IMR-90 (cell line): Measurements from ENCODE around the gene ELF2. TPM values are rescaled to one million over a fixed set of nuclear protein-coding genes. Genes with fewer than 3 reads are reported as not detected.

ENCODE experiments used
- ATAC-seq: fragments of 200-7000 bp; cut with Tn5 transposase; 2 replicates; pipeline ENCODE4 v1.9.1; 2020; ENCODE audit warnings: low read depth, mild to moderate bottlenecking, moderate library complexity
- BruUV-seq: library from RNA; stranded (reverse); fragments of 400-500 nt; replicated peaks from 2 replicates; lab custom pipeline; 2021; lab: Mats Ljungman, UMichigan
- CTCF ChIA-PET: fragments of 300-600 bp; formaldehyde crosslinking; extraction: SDS; loops from one replicate; lab custom pipeline; 2021; ENCODE audit warnings: antibody characterized with exemption; lab: Yijun Ruan, JAX
- POLR2A ChIA-PET: fragments of 300-600 bp; sonication (Branson Sonifier 250); formaldehyde crosslinking; loops from one replicate; lab custom pipeline; 2022; ENCODE audit warnings: antibody characterized with exemption; ENCODE audit not compliant: unreplicated experiment; lab: Charles Lee
- DNase-seq: peaks from one replicate; pipeline ENCODE4 v3.0.0; 2013
- H2AFZ ChIP-seq: replicated peaks from 2 replicates; pipeline ENCODE3; 2013; ENCODE audit warnings: low read length, mild to moderate bottlenecking; ENCODE audit not compliant: poor library complexity
- H2AK5ac ChIP-seq: 2 replicates; pipeline ENCODE4 v1.6.1; 2013; ENCODE audit warnings: low read depth, low read length, inconsistent platforms
- H2AK9ac ChIP-seq: replicated peaks from 2 replicates; pipeline ENCODE3; 2013; ENCODE audit warnings: mild to moderate bottlenecking, low read depth, low read length, moderate library complexity; ENCODE audit not compliant: poor library complexity
- H2BK120ac ChIP-seq: 2 replicates; pipeline ENCODE4 v1.6.1; 2013; ENCODE audit warnings: low read depth, low read length, inconsistent platforms
- H2BK15ac ChIP-seq: 3 replicates; pipeline ENCODE4 v1.6.1; 2013; ENCODE audit warnings: low read depth, low read length, inconsistent platforms
- H2BK20ac ChIP-seq: 2 replicates; pipeline ENCODE4 v1.6.1; 2013; ENCODE audit warnings: low read depth, mild to moderate bottlenecking, inconsistent platforms, low read length, moderate library complexity
- H2BK5ac ChIP-seq: 2 replicates; pipeline ENCODE4 v1.6.1; 2013; ENCODE audit warnings: mild to moderate bottlenecking, low read depth, low read length, inconsistent platforms; ENCODE audit not compliant: poor library complexity, severe bottlenecking
- H3K14ac ChIP-seq: replicated peaks from 2 replicates; pipeline ENCODE4 v1.6.1; 2013; ENCODE audit warnings: low read depth, low read length, inconsistent platforms
- H3K18ac ChIP-seq: 2 replicates; pipeline ENCODE4 v1.6.1; 2013; ENCODE audit warnings: low read depth, low read length, control low read depth
- H3K23ac ChIP-seq: 2 replicates; pipeline ENCODE4 v1.6.1; 2013; ENCODE audit warnings: low read depth, low read length, inconsistent platforms
- H3K27ac ChIP-seq: 2 replicates; pipeline ENCODE4 v1.5.1; 2013; ENCODE audit warnings: mild to moderate bottlenecking, control low read depth, low read length; ENCODE audit not compliant: insufficient read depth
- H3K27me3 ChIP-seq: 2 replicates; pipeline ENCODE4 v1.6.1; 2013; ENCODE audit warnings: low read length; ENCODE audit not compliant: control insufficient read depth, insufficient read depth
- H3K36me3 ChIP-seq: 2 replicates; pipeline ENCODE4 v1.6.1; 2013; ENCODE audit warnings: low read length, mixed read lengths; ENCODE audit not compliant: control insufficient read depth, insufficient read depth
- H3K4ac ChIP-seq: 2 replicates; pipeline ENCODE4 v1.6.1; 2013; ENCODE audit warnings: low read depth, low read length, inconsistent platforms
- H3K4me1 ChIP-seq: 2 replicates; pipeline ENCODE4 v1.6.1; 2013; ENCODE audit warnings: low read length, mixed read lengths; ENCODE audit not compliant: control insufficient read depth, insufficient read depth
- H3K4me2 ChIP-seq: 2 replicates; pipeline ENCODE4 v1.6.1; 2013; ENCODE audit warnings: low read depth, mild to moderate bottlenecking, control low read depth, low read length, moderate library complexity
- H3K4me3 ChIP-seq: 2 replicates; pipeline ENCODE4 v1.5.1; 2013; ENCODE audit warnings: low read depth, mild to moderate bottlenecking, control low read depth, low read length, moderate library complexity; ENCODE audit not compliant: insufficient read depth
- H3K56ac ChIP-seq: 2 replicates; pipeline ENCODE4 v1.6.1; 2013; ENCODE audit warnings: low read length, inconsistent platforms; ENCODE audit not compliant: insufficient read depth; ENCODE audit errors: extremely low read depth
- H3K79me1 ChIP-seq, 2 experiments: 2 replicates each; pipeline ENCODE4 v1.6.1; 2013; ENCODE audit warnings: low read length in 2 of 2, inconsistent platforms in 1 of 2, low read depth in 1 of 2
- H3K9ac ChIP-seq: 2 replicates; pipeline ENCODE4 v1.6.1; 2013; ENCODE audit warnings: low read depth, low read length, control low read depth
- H3K9me1 ChIP-seq: 2 replicates; pipeline ENCODE4 v1.6.1; 2013; ENCODE audit warnings: low read length, inconsistent platforms; ENCODE audit not compliant: insufficient read depth
- H3K9me3 ChIP-seq: 2 replicates; pipeline ENCODE4 v1.6.1; 2013; ENCODE audit warnings: low read length; ENCODE audit not compliant: control insufficient read depth, insufficient read depth
- H4K20me1 ChIP-seq: 2 replicates; pipeline ENCODE4 v1.6.1; 2013; ENCODE audit warnings: low read length, inconsistent platforms; ENCODE audit not compliant: insufficient read depth
- H4K5ac ChIP-seq: 2 replicates; pipeline ENCODE4 v1.6.1; 2013; ENCODE audit warnings: mild to moderate bottlenecking, low read depth, low read length, control low read depth
- H4K8ac ChIP-seq, 2 experiments: 2 replicates each; pipeline ENCODE4 v1.6.1; 2013; ENCODE audit warnings: low read depth in 2 of 2, low read length in 2 of 2, control low read depth in 1 of 2, inconsistent platforms in 1 of 2
- H4K91ac ChIP-seq: 2 replicates; pipeline ENCODE4 v1.6.1; 2013; ENCODE audit warnings: low read depth, low read length, inconsistent platforms; ENCODE audit not compliant: insufficient read depth
- BHLHE40 ChIP-seq: fragments of 150-350 bp; IDR thresholded peaks from 2 replicates; pipeline ENCODE4 v1.6.1; 2016; ENCODE audit warnings: mild to moderate bottlenecking, low read depth, low read length
- CEBPB ChIP-seq: IDR thresholded peaks from 2 replicates; pipeline ENCODE4 v1.6.1; 2012; ENCODE audit warnings: low read depth, low read length, improper control_type of control experiment
- FOS ChIP-seq: fragments of 150-350 bp; IDR thresholded peaks from 2 replicates; pipeline ENCODE4 v1.6.1; 2016; ENCODE audit warnings: low read depth, low read length
- MAFK ChIP-seq: IDR thresholded peaks from 2 replicates; pipeline ENCODE4 v1.6.1; 2012; ENCODE audit warnings: low read depth, low read length, improper control_type of control experiment
- MAZ ChIP-seq: IDR thresholded peaks from 2 replicates; pipeline ENCODE4 v1.6.1; 2012; ENCODE audit warnings: low read depth, mild to moderate bottlenecking, low read length, improper control_type of control experiment, moderate library complexity, borderline replicate concordance
- MXI1 ChIP-seq: IDR thresholded peaks from 2 replicates; pipeline ENCODE4 v1.6.1; 2012; ENCODE audit warnings: low read depth, mild to moderate bottlenecking, low read length, moderate library complexity, borderline replicate concordance
- NFE2L2 ChIP-seq: fragments of 150-350 bp; IDR thresholded peaks from 2 replicates; pipeline ENCODE4 v1.6.1; 2016; ENCODE audit warnings: low read depth, mild to moderate bottlenecking, low read length
- RAD21 ChIP-seq: IDR thresholded peaks from 2 replicates; pipeline ENCODE4 v1.6.1; 2012; ENCODE audit warnings: low read length, improper control_type of control experiment
- RFX5 ChIP-seq: IDR thresholded peaks from 2 replicates; pipeline ENCODE4 v1.8.0; 2012; ENCODE audit warnings: low read depth, mild to moderate bottlenecking, low read length, moderate library complexity
- SMC3 ChIP-seq: fragments of 150-350 bp; IDR thresholded peaks from 2 replicates; pipeline ENCODE4 v1.6.1; 2016; ENCODE audit warnings: low read depth, mild to moderate bottlenecking, antibody characterized with exemption, low read length, moderate library complexity
- WGBS, 2 experiments: methylation state at CpG; one replicate each; pipeline versions ENCODE4 v1.1.5 to v1.1.7; 2013; ENCODE audit warnings: missing lambda C conversion rate in 2 of 2; ENCODE audit not compliant: insufficient read length in 1 of 2; ENCODE audit errors: extremely low coverage in 2 of 2; 5-methylcytosine and 5-hydroxymethylcytosine counted together
- dilution Hi-C: fragments of 300-500 bp; cut with HindIII; formaldehyde crosslinking; loops from one replicate; pipeline ENCODE4 v1.14.3; 2018; ENCODE audit warnings: low sequenced_read_pairs; ENCODE audit not compliant: unreplicated experiment
- in situ Hi-C: fragments of 300-500 bp; cut with MboI; formaldehyde crosslinking; loops from 3 replicates; pipeline ENCODE4 v1.14.3; 2019; ENCODE audit warnings: low sequenced_read_pairs, inconsistent platforms, mixed read lengths
- intact Hi-C: fragments of 100-400 bp; cut with micrococcal nuclease; formaldehyde crosslinking; loops from 2 replicates; pipeline ENCODE4 v1.10.0; 2022
- polyA plus RNA-seq, 3 experiments: library from polyadenylated mRNA; depleted of rRNA; stranded (reverse); fragments of >200 nt; gene quantifications; 2 replicates each; pipeline ENCODE4 v1.2.3, GENCODE V29; 2012; ENCODE audit warnings: low replicate concordance in 1 of 3
- total RNA-seq: library from RNA; depleted of rRNA; stranded (reverse); fragments of >200 nt; gene quantifications from 2 replicates; pipeline ENCODE4 v1.2.3, GENCODE V29; 2012
- TF ChIP-seq, protein P1 (sequence below): conservative IDR thresholded peaks from 2 replicates; pipeline ENCODE4 v1.5.1; 2012; ENCODE audit warnings: mild to moderate bottlenecking, low read depth, low read length, improper control_type of control experiment
- TF ChIP-seq, protein P2 (sequence below): fragments of 150-350 bp; IDR thresholded peaks from 2 replicates; pipeline ENCODE4 v1.6.1; 2017; ENCODE audit warnings: mild to moderate bottlenecking, antibody characterized with exemption, low read length, low read depth
- TF ChIP-seq, protein P3 (sequence below): fragments of 150-350 bp; IDR thresholded peaks from 2 replicates; pipeline ENCODE4 v1.6.1; 2016; ENCODE audit warnings: low read depth, mild to moderate bottlenecking, low read length, moderate library complexity, borderline replicate concordance

Gene ELF2
- total and polyA plus RNA-seq, 2 of the 4 experiments (the other 2 are of a cell fraction), result 14.5 to 42.3 TPM

DNA sequence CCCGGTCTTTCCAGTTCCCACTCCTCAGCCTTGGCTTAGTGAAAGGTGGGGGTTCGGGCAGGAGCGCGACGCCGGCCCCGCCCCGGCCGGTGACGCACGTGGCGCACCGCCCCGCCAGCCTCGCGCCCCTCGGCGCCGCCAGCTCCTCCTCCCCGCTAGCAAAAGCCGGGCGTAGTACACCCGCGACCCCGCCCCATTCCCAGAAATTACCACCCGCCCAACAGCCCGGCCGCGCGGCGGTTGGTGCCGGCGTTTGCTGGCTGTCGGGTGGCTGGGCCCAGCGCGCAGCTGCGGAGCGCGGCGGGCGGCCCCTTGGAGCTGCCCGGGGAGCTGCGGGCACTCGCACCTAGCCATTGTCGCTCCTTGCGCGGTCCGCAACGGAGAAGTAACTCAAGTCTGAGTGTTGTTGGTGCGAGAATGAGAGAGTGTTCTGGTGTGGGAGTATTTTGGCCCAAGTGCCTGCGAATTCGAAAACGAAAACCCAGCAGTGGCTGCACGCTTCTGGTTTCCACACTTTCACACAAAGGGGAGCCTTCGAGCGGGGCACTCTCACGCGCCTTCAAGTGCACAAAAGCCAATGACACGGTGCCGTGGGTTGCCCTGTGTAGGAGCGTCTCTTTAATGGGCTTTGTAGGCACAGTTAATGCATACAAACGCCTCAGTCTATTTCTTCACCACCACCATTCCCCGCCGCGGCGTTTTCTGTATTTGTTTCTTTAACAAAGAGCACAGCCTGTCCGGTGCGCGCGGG lies 1.0 kb upstream of the ELF2 start:
- Histone ChIP-seq H3K9me1 (no peaks in the 10 kb centered on the region), H2BK15ac (peak overlapping the region; percentile 38; the same call in 1 of the 3 replicates), H3K18ac (peak overlapping the region; percentile 36), H3K56ac (peak overlapping the region; percentile 33; the same call in 1 of the 2 replicates), H2BK5ac (peak overlapping the region; percentile 43), H3K36me3 (no peaks in the 10 kb centered on the region), H2AK9ac (peak overlapping the region; percentile 34), H3K9ac (peak overlapping the region; percentile 72), H3K4ac (peak overlapping the region; percentile 75), H3K14ac (peak overlapping the region; percentile 64; the same call in 1 of the 2 replicates), H3K27me3 (no peaks in the 10 kb centered on the region), H4K5ac (0 out of 2 replicates have a peak overlapping the region, but pooled peaks have one; percentile 18), H2BK120ac (peak overlapping the region; percentile 64), H3K4me2 (peak overlapping the region; percentile 93), H2BK20ac (no peak overlapping the region), H4K20me1 (peaks cover 14% of the 10 kb centered on the region), H4K91ac (no peak overlapping the region), H4K8ac (peak overlapping the region in 1 of 2 experiments; percentile 39; a peak in 2 of 4 replicates), H2AFZ (peak overlapping the region; percentile 89), H3K79me1 (peaks cover 6 to 19% of the 10 kb centered on the region in 2 experiments), H3K4me1 (peaks cover 2% of the 10 kb centered on the region; the same call in 1 of the 2 replicates), H2AK5ac (no peak overlapping the region), H3K4me3 (peak overlapping the region; percentile 88), H3K27ac (peak overlapping the region; percentile 75), H3K23ac (peak overlapping the region; percentile 77; the same call in 1 of the 2 replicates), H3K9me3 (no peaks in the 10 kb centered on the region)
- POLR2A ChIA-PET, result no interaction called here
- intact Hi-C loops (loop anchor here (2.0 to 5.0 kb wide), 5 partner anchors 79 to 274 kb away; partner anchors contain the start of genes MGARP and RAB33B), in situ Hi-C loops (no loop called here), dilution Hi-C loops (no loop called here)
- ATAC-seq, result peak; percentile 78
- peak; percentile 91 for DNase-seq
- CTCF ChIA-PET, result interaction anchor here (1.3 kb wide), 1 partner anchor 10 kb away, joined by 4 read pairs; no protein-coding TSS in a partner anchor
- WGBS, 2 experiments, result 1% methylated on average over 12 of the region's 70 CpGs; no CpG with 5 or more reads in 1 of the 2 experiments
- BruUV-seq, result no TSS peak
- TF ChIP-seq NFE2L2 (no peak), BHLHE40 (no peak), RFX5 (no peak), CEBPB (no peak), FOS (no peak), MAZ (peak; percentile 94; the same call in 1 of the 2 replicates), RAD21 (peak; percentile 5; the same call in 1 of the 2 replicates), MAFK (no peak), MXI1 (peak; percentile 92), SMC3 (no peak)
- TF ChIP-seq, protein P1, sequence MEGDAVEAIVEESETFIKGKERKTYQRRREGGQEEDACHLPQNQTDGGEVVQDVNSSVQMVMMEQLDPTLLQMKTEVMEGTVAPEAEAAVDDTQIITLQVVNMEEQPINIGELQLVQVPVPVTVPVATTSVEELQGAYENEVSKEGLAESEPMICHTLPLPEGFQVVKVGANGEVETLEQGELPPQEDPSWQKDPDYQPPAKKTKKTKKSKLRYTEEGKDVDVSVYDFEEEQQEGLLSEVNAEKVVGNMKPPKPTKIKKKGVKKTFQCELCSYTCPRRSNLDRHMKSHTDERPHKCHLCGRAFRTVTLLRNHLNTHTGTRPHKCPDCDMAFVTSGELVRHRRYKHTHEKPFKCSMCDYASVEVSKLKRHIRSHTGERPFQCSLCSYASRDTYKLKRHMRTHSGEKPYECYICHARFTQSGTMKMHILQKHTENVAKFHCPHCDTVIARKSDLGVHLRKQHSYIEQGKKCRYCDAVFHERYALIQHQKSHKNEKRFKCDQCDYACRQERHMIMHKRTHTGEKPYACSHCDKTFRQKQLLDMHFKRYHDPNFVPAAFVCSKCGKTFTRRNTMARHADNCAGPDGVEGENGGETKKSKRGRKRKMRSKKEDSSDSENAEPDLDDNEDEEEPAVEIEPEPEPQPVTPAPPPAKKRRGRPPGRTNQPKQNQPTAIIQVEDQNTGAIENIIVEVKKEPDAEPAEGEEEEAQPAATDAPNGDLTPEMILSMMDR, result no peak
- TF ChIP-seq, protein P2, sequence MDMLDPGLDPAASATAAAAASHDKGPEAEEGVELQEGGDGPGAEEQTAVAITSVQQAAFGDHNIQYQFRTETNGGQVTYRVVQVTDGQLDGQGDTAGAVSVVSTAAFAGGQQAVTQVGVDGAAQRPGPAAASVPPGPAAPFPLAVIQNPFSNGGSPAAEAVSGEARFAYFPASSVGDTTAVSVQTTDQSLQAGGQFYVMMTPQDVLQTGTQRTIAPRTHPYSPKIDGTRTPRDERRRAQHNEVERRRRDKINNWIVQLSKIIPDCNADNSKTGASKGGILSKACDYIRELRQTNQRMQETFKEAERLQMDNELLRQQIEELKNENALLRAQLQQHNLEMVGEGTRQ, result peak; percentile 64
- TF ChIP-seq, protein P3, sequence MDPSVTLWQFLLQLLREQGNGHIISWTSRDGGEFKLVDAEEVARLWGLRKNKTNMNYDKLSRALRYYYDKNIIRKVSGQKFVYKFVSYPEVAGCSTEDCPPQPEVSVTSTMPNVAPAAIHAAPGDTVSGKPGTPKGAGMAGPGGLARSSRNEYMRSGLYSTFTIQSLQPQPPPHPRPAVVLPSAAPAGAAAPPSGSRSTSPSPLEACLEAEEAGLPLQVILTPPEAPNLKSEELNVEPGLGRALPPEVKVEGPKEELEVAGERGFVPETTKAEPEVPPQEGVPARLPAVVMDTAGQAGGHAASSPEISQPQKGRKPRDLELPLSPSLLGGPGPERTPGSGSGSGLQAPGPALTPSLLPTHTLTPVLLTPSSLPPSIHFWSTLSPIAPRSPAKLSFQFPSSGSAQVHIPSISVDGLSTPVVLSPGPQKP, result no peak
